Panc1 (cell line): ENCODE results near the gene COL27A1. TPM values are rescaled to one million over a fixed set of nuclear protein-coding genes. Genes with fewer than 3 reads are reported as not detected.
"Not testable (repeated sequence)": the region's sequence is repeated elsewhere in the genome, so short reads cannot be mapped to it uniquely, and the experiment has no call there.

ENCODE experiments used
- ATAC-seq: fragments of 200-7000 bp; cut with Tn5 transposase; 2 replicates; pipeline ENCODE4 v1.9.1; 2020; ENCODE audit warnings: mild to moderate bottlenecking, moderate library complexity
- BruUV-seq: library from RNA; stranded (reverse); fragments of 400-500 nt; replicated peaks from 2 replicates; lab custom pipeline; 2021; lab: Mats Ljungman, UMichigan
- CTCF ChIA-PET: fragments of 300-600 bp; sonication (Branson Sonifier 250); formaldehyde crosslinking; loops from one replicate; lab custom pipeline; 2022; ENCODE audit warnings: antibody characterized with exemption; lab: Charles Lee
- POLR2A ChIA-PET: fragments of 300-600 bp; sonication (Branson Sonifier 250); formaldehyde crosslinking; loops from one replicate; lab custom pipeline; 2022; ENCODE audit warnings: antibody characterized with exemption; lab: Charles Lee
- DNase-seq: peaks from one replicate; pipeline ENCODE4 v3.0.0-alpha.2; 2010; ENCODE audit warnings: low read depth, low spot score
- H3K27ac ChIP-seq: 2 replicates; pipeline ENCODE4 v1.5.1; 2011; ENCODE audit warnings: mild to moderate bottlenecking, low read length, inconsistent platforms
- H3K27me3 ChIP-seq: fragments of 200-500 bp; sonication (Bioruptor generic); 2 replicates; pipeline ENCODE4 v1.6.0; 2014; ENCODE audit warnings: low read length, inconsistent platforms; ENCODE audit not compliant: control insufficient read depth, insufficient read depth
- H3K36me3 ChIP-seq: fragments of 200-500 bp; sonication (Bioruptor generic); 2 replicates; pipeline ENCODE4 v1.5.1; 2014; ENCODE audit warnings: inconsistent platforms, mild to moderate bottlenecking, low read length, moderate library complexity; ENCODE audit not compliant: control insufficient read depth, insufficient read depth
- H3K4me1 ChIP-seq: 2 replicates; pipeline ENCODE4 v1.5.1; 2011; ENCODE audit warnings: inconsistent platforms, mild to moderate bottlenecking, low read length, moderate library complexity; ENCODE audit not compliant: control insufficient read depth, insufficient read depth
- H3K4me3 ChIP-seq, 2 experiments: 2 replicates each; pipeline ENCODE4 v1.5.1; 2011 to 2012; ENCODE audit warnings: low read depth in 2 of 2, low read length in 2 of 2, mild to moderate bottlenecking in 2 of 2, inconsistent platforms in 1 of 2, moderate library complexity in 1 of 2
- H3K9me3 ChIP-seq: fragments of 200-500 bp; sonication (Bioruptor generic); 2 replicates; pipeline ENCODE4 v1.5.1; 2014; ENCODE audit warnings: low read depth, mild to moderate bottlenecking, inconsistent platforms, low read length, moderate library complexity; ENCODE audit not compliant: control insufficient read depth, insufficient read depth
- CTCF ChIP-seq: fragments of 450-650 bp; IDR thresholded peaks from 2 replicates; pipeline ENCODE4 v1.5.1; 2017; ENCODE audit warnings: mild to moderate bottlenecking
- POLR2AphosphoS5 ChIP-seq: IDR thresholded peaks from 2 replicates; pipeline ENCODE4 v1.6.1; 2012; ENCODE audit warnings: mild to moderate bottlenecking, low read depth, low read length, moderate library complexity
- REST ChIP-seq, 2 experiments: IDR thresholded peaks; 2 replicates each; pipeline ENCODE4 v1.6.1; 2011 to 2012; ENCODE audit warnings: low read depth in 2 of 2, control low read depth in 1 of 2, low read length in 1 of 2, mild to moderate bottlenecking in 1 of 2, moderate library complexity in 1 of 2; ENCODE audit not compliant: insufficient read depth in 1 of 2
- SIN3A ChIP-seq: IDR thresholded peaks from 2 replicates; pipeline ENCODE4 v1.6.1; 2012; ENCODE audit warnings: low read depth, mild to moderate bottlenecking, low read length, moderate library complexity, borderline replicate concordance; ENCODE audit not compliant: insufficient read depth
- TCF7L2 ChIP-seq: IDR thresholded peaks from 2 replicates; pipeline ENCODE4 v1.6.1; 2011; ENCODE audit warnings: mild to moderate bottlenecking, low read depth, low read length, inconsistent platforms
- in situ Hi-C: cut with HindIII; loops from 2 replicates; pipeline ENCODE4 v1.10.0; 2016; ENCODE audit warnings: low sequenced_read_pairs, low pct_unique_long_range_greater_than_20kb
- intact Hi-C: fragments of 100-400 bp; cut with micrococcal nuclease; formaldehyde crosslinking; loops from one replicate; pipeline ENCODE4 v1.10.0; 2022; ENCODE audit not compliant: unreplicated experiment
- total RNA-seq: library from RNA; stranded (reverse); gene quantifications from one replicate; pipeline ENCODE4 v1.2.1, GENCODE V29; 2021; ENCODE audit not compliant: unreplicated experiment

Gene COL27A1
- total RNA-seq, 1 experiment from 2014 or later, result 5.1 TPM

GRCh38 chr9:114321759-114322158 lies 166.4 kb downstream of the COL27A1 start:
- CTCF ChIA-PET, result no interaction called here
- POLR2A ChIA-PET, result no interaction called here

GRCh38 chr9:114322160-114322818 lies 167.0 kb downstream of the COL27A1 start:
- H3K4me1 ChIP-seq, H3K36me3 ChIP-seq, H3K27ac ChIP-seq, H3K9me3 ChIP-seq, in situ Hi-C loops, intact Hi-C loops, H3K27me3 ChIP-seq, BruUV-seq, CTCF ChIA-PET, ATAC-seq, H3K4me3 ChIP-seq, POLR2A ChIA-PET, DNase-seq: not testable (repeated sequence)

More at GRCh38 chr9:114321759-114322158, 166.4 kb downstream of the COL27A1 start:
- intact Hi-C loops (no loop called here), in situ Hi-C loops (no loop called here)
- Histone ChIP-seq H3K27me3 (no peaks in the 10 kb centered on the region), H3K27ac (no peak overlapping the region), H3K36me3 (no peaks in the 10 kb centered on the region), H3K9me3 (no peaks in the 10 kb centered on the region), H3K4me3 (no peak overlapping the region), H3K4me1 (no peaks in the 10 kb centered on the region)
- TF ChIP-seq SIN3A (no peak), TCF7L2 (no peak), CTCF (no peak), POLR2AphosphoS5 (no peak), REST (IDR thresholded peaks at IDR 0.05; ENCODE audit: insufficient read depth in 1 of 2, low read depth in 2 of 2, low read length in 1 of 2) (no peak)
- BruUV-seq, result no TSS peak
- ATAC-seq (no peak), DNase-seq (no peak)

GRCh38 chr9:114322831-114323531 lies 167.6 kb downstream of the COL27A1 start, which contains the start of gene ORM1:
Gene ORM1 (plus strand): TSS chr9:114323098. CDS start chr9:114323134, 36 bp downstream.
- H3K4me3 ChIP-seq, intact Hi-C loops, ATAC-seq, H3K27me3 ChIP-seq, H3K4me1 ChIP-seq, DNase-seq, in situ Hi-C loops, POLR2A ChIA-PET, H3K9me3 ChIP-seq, H3K36me3 ChIP-seq, CTCF ChIA-PET, BruUV-seq, H3K27ac ChIP-seq: not testable (repeated sequence)

- in situ Hi-C loops, BruUV-seq, CTCF ChIA-PET, H3K4me3 ChIP-seq, H3K27ac ChIP-seq, ATAC-seq, H3K36me3 ChIP-seq, POLR2A ChIA-PET, DNase-seq, H3K9me3 ChIP-seq, H3K27me3 ChIP-seq, intact Hi-C loops, H3K4me1 ChIP-seq: not testable (repeated sequence)
These were observed 168.5 kb downstream of the COL27A1 start for GRCh38 chr9:114323849-114324248.
